ENCODE measurements around the gene HEXIM2.

Gene HEXIM2

DNA sequence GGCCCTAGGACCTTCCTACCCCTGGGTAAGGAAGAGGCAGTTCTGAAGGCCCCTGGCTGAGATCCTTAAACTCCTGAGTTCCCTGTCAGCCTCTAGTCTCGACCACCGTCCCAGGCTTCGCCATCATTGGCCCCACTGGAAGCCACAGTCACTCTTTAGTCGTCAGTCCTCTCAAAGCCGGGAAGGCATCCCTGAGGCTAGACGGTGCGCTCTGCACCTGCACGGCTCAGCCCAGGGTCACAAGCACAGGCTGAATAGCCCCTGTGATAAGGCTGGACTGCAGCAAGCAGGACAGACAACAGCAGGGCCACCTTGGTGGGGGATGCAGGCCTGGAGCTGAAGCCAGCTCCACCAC lies 16.7 kb upstream of the HEXIM2 start:
- DNase-seq = no peak

DNA sequence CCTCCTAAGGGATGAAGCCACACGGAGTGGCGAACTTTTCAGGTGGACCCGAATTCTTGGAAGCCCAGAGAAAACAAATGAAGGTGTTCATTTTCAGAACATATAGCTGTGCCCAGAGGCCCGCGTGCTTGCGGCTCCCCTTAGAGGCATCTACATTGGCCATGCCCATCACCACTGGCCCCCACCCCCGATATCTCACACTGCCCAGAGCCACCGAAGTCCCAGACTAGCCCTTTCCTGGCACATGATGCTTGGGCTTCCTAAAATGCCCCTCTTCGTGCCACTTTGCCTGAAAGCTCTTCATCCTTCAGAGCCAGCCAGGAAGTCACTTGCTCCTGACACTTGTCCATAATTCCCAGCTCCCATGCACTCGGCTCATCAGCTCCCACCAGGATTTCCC lies 15.5 kb upstream of the HEXIM2 start:
- DNase-seq = no peak

DNA sequence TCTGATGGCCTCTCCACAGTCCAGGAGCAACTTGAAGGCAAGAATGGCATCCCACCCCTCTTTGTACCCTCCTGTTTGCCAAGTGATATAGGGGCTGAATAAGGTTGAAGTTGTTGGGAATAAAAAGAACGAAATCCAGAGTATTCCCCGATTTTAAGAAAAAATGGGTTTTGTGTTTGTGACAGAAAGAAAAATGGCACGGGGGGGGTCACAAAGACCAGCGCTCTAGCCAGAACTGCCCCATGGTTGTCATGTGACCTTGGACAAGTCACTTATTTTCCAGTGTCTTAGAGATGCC lies 15.1 kb upstream of the HEXIM2 start:
- no peak for DNase-seq

DNA sequence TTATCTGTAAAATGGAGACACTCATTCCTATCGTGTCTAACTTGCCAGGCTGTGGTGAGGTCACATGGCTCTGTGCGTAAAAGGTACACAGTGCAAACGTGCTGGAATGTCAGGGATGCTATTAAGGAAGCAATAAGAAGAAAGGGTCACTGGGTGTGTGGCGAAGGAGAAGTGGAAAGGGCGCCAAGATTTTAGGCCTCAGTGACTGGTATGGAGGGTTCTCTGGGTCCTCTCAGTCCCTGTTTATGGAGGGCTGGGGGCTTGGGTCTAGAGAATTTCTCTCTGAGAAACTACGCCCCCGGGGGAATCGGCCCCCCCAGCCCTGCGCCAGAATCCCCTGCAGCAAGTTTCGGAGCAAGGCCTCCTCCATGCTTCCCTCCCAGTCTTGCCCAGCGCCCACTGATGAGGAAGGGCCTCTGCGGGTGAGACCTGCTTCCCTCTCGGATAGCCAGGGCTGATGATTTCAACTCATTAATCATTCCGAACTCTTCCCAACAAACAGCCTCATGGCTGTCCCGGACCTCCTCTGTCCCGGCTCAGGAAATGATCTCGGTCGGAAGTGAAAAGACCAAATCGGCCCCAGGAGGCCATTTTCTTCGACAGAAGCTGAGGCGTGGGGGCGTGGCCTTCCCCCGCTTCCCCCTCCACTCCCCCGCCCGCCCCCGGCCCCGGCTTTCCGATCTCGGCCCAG lies 14.6 kb upstream of the HEXIM2 start:
- no peak for DNase-seq

DNA sequence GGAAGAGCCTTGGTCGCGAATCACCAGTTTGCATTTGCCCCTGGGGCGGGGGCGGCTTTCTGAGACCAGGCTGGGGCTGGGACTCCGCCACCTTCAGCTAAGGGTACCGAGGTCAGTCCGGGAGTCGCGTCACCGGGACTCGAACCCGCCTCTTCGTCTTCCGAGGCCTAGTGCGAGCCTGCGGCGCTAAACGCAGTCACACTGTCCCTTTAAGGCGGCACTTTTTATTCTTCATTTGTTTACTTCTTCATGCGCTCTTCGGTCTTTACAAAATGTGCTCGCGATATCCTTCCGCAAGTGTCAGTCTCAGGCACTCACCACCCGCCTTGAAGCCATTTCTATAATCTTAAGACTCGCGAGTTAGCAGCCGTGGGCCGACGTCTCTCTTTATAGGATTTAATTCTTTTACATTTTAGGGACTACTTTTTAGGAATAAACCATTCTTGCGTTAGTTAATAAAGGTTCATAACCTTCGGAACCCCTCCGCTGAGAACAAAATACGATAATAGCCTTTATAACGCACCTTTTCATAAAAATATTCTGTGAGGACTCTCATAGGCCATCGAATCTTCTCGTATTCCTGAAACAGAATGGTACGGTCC lies 14.0 kb upstream of the HEXIM2 start:
- peak; percentile 97 for DNase-seq

DNA sequence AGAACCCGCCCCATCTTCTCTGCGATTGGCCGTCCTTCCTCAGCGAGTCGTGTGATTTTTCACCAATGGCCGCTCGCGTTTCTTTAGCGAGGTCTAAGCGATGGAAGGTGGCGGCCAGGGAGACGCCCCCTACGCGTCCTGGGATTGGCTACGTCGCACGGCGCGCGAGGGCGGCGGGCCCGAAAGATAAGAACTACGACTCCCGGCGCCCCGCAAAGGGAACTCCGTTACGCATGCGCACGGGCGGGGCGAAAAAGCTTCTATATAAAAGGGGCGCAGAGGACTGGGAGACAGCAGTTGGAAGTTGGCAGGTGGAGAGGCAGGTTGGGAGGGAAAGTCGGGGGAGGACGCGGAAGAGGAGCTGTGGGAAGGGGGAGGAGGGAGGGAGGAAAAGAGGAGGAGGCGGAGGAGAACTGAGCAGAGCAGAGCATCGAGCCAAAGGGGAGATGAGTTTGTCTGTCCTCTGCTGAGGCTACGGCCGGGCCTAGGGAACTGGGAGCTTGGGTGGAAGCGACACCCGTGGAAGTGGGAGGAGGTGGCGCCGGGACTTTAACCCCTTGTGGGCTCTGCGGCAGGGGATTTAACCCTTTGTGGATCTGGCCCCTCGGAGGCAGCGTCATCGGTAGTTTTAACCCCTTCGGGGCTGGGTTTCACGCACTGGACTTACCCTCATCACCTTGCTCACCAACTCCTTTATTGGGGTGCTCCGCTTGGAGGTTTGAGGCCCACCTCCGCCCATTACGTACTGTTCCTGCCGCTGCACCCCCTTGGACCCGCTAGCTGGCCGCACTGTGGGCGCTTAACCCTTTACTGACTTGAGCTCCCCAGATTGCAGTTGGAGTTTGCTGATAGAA lies 13.3 kb upstream of the HEXIM2 start, which contains the start of gene HEXIM1:
TSS of gene HEXIM1 (plus strand) at position 293 of the 854 bp plus-strand sequence. CDS start 716 bp downstream, outside the sequence.
- peak; percentile 98 for DNase-seq

DNA sequence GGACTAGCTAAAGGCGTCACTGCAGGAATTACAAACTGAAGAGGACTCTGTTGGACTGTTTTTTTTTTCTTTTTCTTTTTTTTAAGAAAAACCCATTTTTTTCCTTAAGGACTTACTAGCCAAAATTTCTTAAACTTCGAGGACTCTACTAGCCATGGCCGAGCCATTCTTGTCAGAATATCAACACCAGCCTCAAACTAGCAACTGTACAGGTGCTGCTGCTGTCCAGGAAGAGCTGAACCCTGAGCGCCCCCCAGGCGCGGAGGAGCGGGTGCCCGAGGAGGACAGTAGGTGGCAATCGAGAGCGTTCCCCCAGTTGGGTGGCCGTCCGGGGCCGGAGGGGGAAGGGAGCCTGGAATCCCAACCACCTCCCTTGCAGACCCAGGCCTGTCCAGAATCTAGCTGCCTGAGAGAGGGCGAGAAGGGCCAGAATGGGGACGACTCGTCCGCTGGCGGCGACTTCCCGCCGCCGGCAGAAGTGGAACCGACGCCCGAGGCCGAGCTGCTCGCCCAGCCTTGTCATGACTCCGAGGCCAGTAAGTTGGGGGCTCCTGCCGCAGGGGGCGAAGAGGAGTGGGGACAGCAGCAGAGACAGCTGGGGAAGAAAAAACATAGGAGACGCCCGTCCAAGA lies 12.5 kb upstream of the HEXIM2 start:
- DNase-seq = peak; percentile 92

DNA sequence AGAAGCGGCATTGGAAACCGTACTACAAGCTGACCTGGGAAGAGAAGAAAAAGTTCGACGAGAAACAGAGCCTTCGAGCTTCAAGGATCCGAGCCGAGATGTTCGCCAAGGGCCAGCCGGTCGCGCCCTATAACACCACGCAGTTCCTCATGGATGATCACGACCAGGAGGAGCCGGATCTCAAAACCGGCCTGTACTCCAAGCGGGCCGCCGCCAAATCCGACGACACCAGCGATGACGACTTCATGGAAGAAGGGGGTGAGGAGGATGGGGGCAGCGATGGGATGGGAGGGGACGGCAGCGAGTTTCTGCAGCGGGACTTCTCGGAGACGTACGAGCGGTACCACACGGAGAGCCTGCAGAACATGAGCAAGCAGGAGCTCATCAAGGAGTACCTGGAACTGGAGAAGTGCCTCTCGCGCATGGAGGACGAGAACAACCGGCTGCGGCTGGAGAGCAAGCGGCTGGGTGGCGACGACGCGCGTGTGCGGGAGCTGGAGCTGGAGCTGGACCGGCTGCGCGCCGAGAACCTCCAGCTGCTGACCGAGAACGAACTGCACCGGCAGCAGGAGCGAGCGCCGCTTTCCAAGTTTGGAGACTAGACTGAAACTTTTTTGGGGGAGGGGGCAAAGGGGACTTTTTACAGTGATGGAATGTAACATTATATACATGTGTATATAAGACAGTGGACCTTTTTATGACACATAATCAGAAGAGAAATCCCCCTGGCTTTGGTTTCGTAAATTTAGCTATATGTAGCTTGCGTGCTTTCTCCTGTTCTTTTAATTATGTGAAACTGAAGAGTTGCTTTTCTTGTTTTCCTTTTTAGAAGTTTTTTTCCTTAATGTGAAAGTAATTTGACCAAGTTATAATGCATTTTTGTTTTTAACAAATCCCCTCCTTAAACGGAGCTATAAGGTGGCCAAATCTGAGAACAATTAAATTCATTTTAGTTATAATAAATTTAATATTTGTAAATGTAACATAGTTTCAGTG lies 11.7 kb upstream of the HEXIM2 start:
- peak; percentile 76 for DNase-seq

DNA sequence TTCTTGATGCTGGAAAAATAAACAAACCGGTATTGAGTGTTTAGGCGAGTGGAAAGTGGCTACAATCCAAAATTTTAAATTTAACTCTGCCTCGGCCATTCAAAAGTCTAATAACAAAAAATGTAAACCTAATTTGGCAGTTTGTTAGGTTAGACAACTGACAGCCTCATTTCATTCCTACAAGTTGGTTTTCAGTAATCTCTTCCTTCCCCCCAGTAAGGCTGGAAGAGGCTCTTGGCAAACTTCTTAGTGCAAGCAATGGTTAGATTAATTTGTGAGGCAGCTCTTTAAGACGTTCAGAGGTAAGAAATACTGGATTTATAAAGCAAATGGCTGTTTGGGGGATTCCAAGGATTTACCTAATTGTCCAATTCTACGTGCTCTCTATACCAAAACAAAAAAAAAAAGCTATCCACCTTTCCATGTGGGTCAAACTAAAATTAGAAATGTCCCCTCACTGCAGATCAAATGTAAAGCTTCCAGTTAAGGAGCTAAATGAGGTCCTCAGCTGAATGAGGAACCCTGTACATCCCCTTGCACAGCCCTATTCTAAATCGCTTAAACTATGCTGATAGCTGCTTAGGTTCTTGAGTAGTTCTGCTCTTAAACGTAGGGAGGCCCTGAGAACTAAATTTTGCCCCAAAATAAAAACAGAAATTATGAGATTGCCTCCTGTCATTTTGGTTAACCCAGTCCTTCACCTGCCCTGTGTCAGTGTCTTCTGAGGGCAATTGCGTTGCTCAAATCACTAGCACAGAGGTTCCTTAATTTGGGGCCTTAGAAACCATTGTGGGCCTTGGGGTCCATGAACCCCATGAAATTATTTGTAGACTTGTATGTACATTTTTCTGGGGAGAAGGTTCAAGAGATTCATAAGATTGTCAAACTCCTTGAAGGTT lies 10.5 kb upstream of the HEXIM2 start:
- DNase-seq = no peak

DNA sequence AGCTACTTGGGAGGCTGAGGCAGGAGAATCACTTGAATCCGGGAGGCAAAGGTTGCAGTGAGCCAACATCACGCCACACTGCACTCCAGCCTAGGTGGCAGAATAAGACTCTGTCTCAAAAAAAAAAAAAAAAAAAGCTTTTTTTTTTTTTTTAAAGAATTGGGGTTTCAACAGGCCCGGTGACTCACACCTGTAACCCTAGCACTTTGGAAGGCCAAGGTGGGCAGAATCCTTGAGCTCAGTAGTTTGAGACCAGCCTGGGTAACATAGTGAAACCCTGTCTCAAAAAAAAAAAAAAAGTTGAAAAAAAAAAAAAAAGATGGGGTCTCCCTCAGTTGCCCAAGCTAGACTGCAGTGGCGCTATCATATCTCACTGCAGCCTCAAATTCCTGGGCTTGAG lies 6.6 kb upstream of the HEXIM2 start:
- DNase-seq = no peak

DNA sequence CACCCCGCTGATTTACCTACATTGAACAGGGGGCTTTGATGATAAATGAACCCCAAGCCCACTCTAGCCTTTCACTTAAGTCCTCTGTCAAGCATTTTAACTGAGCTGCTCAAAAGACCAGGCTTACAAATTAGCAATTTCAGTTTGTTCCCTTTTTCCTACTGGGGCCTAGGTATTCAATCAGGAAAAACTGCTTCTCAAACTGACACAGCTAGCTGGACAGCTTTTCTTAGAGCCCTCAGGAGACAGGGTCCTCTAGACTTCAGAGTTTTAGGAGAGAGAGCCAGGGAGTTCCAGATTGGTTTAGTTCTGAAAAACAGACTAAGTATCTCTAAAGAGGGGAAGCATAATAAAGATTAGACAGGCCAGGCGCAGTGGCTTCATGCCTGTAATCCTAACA lies 6.2 kb upstream of the HEXIM2 start:
- no peak for DNase-seq

DNA sequence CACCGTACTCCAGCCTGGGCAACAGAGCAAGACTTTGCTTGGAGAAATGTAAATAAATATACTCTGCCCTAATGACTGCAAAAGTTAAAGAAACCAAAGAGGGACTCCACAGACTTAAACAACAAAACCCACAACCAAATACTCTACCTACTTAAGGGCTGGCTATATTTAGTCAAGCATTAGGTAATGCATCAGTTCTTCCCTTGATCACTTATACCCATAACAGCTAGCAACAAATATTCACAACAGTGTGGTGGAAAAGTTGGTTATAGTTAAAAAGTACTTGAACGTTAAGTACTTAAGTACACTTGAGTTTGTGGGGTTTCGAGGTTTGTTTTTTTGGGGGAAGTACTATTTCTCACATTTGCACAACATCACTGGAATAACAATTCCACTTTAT lies 5.4 kb upstream of the HEXIM2 start:
- DNase-seq = no peak

DNA sequence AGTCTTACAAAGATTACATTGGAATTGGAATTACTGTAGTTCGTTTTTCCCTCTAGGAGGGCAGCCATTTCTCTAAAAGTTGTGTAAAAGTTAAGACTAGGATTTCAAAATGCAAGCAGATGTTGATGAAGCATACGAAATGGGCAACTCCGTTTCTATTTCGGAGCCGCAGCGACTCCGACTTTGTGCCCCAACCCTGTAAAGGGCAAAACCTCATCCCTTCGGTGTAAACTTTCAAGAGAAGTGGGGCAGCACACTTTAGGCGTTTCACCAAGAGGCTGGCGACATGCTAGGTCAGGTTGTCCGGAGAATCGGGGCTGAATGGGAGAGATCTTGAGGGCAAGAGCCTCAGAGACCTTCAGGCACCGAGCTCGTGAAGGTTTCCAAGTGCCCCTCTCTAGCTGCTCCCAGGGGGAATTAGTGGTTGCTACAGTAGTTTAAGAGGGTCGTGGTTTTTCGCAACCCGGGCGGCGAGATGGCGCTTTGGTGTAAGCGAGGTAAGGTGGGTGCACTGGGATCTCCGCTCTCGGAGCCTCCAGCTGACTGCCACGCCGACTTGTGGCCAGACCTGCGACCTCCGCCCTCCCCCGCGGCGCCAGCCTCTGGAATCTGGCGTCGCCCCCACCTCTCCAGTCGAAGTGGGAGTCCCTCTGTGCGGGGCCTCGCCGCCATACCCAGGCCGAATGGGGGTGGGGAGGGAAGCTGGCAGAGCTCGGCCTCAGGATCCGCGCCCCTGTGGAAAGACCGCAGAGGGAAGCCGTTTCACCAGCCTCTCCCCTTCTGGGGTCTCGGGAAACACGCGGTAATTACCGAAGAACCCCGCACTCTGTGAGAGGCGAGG lies 1.0 kb upstream of the HEXIM2 start:
- DNase-seq = no peak

DNA sequence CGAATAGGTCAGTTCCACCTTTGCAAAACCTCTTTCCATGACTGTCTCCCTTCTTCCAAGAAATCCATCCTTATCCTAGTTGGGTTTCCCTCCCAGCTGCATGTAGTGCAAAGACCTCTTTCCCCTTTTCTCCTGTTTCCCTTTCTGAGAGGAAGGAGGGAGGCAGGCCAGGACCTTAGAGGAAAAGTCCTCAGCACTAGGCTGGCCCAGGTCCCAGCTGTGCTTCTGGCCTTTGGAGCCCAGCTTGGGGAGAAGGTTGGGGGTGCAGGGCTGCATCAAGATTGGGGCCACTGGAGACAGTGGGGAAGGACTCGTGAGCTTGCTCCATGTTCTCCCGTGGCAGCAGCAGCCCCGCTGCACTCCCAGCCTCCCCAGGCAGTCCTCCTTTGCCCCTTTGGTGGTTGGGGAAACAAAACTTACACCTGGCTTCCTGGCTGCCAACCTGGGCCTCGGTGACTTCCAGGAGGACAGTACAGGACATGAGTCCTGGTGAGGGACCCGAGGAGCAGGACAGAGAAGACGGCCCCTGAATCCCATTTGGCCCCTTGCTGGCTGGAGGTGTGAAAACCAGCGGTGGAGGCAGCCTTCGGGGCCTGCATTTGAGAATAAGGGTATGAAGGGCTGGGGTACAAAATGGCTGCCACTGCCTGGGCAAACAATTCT lies 481 bp downstream of the HEXIM2 start:
- no peak for DNase-seq

DNA sequence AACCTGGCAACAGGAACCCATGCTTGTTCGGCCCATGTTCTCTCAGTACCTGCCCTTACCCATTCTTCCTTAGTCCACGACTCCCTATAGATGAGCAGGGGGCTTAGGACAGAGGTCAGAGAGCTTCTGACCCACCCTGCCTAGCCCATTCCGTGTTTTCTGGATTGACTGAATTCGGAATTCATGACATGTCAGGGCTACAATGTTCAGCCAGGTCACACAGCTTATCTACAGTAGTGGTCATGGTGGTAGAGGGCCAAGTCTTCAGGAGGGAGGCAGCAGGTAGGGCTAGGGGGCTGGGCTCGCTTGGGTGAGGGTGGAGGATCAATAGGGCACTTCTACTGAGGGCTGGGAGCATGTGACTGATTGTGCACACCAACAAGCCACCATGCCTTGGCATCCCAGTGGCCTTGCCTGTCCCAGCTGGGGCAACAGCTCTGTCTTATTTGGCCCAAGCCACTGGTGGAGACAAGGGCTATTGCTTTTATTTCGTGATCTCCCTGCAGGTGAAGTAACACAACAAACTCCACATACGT lies 3.1 kb downstream of the HEXIM2 start:
- no peak for DNase-seq

DNA sequence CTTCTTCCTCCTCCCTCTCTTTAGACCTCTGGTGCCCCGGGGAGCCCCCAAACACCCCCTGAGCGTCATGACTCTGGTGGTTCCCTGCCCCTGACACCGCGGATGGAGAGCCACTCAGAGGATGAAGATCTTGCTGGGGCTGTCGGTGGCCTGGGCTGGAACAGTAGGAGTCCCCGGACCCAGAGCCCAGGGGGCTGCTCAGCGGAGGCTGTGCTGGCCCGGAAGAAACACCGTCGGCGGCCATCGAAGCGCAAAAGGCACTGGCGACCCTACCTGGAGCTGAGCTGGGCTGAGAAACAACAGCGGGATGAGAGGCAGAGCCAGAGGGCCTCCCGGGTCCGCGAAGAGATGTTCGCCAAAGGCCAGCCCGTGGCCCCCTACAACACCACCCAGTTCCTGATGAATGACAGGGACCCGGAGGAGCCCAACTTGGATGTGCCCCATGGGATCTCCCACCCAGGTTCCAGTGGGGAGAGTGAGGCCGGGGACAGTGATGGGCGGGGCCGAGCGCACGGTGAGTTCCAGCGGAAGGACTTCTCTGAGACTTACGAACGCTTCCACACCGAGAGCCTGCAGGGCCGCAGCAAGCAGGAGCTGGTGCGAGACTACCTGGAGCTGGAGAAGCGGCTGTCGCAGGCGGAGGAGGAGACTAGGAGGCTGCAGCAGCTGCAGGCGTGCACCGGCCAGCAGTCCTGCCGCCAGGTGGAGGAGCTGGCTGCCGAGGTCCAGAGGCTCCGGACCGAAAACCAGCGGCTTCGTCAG lies 7.5 kb downstream of the HEXIM2 start:
- DNase-seq = no peak

DNA sequence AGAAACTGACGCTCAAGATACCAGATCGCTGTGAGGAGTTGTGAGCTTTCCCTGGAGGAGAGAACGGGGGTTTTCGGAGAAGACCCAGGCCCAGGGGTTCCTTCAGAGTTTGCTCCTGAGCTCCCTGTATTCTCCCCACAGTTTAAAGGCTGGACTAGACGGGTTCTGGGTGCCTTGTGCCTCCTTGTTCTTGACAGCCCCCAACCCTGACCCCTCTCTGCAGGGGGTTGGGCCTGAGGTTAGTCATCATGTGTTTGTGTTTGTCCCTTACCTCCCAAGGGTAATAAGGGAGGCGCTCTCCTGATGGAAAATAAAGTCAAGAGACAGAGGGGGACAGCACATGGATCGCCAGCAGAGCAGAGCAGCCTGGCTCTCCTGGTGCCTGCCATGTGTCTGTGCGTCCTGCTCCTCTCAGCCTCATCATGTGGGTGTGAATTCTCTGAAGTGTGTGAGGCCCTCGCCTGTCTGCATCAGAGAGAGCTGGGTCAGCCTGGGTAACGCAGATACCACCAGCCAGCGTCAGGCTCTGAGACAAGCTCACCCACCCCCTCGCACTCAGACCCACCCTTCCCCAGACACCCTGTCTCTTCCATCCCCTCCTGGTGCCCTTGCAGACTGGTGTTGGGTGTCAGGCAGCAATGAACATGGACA lies 8.7 kb downstream of the HEXIM2 start:
- no peak for DNase-seq

DNA sequence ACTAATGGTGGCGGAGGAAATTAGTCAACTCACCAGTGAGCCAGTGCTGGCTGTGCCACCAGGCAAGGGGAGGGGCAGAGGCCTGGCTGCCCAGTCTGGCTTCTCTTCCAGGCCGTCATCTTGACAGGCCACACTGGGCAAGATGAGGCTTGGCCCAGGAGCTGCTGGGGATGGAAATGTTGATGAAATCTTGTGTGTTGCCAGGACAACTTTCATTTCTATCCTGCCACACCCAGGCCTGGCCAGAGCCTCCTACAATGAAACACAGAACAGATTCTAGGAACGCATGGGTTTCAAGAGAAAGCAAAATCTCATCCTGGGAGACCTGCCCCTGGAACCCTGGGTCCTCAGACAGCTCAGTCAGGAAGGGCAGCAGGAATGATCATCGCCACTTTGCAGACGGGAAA lies 9.3 kb downstream of the HEXIM2 start:
- DNase-seq = no peak

All from retina (tissue), 1 donor.